HG03095 (cell line): ENCODE measurements around the gene JUN.
"Not testable (repeated sequence)": the region's sequence is repeated elsewhere in the genome, so short reads cannot be mapped to it uniquely, and the experiment has no call there.

Source experiments
- ATAC-seq: cut with Tn5 transposase; IDR thresholded peaks from one replicate; pipeline ENCODE4 v1.9.1; 2021; ENCODE audit warnings: moderate library complexity; ENCODE audit not compliant: unreplicated experiment

Gene JUN

DNA sequence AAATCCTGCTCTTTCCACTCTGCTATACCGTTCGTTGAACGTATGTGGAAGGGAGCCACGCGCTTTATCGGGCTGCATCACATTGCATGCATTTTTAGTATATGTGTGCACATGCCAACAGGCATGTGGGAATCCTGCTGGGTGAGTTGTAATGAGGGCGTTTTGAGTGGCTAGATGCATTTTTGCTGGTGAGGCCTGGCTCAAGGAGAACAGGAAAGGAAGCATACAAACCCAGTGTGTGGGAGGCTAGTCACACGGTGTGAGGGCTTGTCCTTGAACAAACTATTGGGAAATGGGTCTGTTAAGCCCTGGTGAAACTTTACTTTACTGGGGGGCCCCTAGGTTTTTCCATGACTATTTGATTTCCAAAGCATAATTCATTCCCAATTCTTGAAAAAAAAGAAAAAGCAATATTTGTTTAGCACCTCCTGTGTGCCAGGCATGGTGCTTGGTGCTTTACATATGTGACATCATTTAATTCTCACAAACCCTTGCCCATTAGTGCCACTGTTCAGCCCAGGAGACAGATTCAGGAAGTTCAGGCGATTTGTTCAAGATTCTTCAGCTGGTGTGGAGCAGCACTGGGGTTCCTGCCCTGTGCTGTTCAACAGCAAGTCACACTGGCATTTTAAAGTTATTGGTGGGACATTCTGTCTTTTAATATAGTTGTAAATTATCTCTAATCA, 25.6 kb upstream of the JUN start:
- ATAC-seq = no peak

DNA sequence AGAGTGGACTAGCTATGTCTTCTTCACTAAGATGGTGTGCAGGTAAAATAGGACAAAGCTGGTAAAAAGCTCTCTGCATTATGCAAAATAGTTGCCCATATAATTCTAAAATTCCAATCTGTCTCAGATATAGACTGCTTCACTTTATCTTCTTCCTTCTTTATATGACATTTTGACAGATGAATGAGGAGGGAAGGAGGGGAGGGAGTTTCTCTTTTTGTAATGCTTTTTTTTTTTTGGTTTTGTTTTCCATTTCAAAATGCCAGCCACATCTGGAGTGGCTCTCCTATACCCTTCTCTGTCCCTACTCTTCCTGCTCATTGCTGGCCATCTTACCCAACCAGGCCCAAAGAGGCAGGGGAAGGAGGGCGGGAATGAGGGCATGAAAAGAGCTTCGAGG, 24.2 kb upstream of the JUN start:
- ATAC-seq = no peak

DNA sequence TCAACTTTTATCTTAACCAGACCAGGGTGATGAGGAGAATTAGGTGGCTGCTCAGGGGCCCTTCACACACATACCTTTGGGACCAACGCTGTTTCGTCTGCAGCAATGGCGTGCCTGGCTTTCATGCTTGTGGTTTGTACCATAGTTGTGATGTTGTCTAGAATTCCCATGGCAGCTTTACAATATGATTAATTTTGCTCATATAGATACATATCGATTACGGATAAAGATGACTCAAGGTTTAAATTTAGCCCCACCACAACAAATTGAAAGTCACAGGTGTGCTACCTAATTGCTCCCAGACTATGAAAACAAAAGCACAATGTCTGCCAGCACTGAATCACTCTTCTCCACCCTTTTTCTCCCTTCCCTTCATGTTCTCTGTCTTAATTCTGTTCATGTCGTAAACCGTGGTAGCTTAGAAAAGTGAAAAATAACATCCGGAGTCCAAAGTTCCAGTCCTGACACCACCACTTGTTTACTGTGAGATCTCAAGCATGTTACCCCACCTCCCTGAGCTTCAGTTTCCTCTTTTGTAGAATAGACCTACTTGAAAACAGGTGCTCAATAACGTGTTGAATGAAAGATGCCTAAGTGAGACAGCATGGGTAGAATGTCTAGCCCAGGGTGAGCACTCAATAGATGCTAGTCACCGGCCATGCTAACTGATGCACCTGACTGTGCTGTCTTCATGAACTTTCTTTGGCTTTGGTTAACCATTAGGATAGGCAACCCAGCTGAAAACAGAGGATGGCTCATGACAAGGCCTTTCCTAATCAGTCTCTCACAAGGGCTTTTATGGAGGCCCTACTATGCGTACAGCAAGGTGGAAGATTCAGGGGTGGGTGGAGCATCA, 22.1 kb upstream of the JUN start:
- ATAC-seq = no peak

DNA sequence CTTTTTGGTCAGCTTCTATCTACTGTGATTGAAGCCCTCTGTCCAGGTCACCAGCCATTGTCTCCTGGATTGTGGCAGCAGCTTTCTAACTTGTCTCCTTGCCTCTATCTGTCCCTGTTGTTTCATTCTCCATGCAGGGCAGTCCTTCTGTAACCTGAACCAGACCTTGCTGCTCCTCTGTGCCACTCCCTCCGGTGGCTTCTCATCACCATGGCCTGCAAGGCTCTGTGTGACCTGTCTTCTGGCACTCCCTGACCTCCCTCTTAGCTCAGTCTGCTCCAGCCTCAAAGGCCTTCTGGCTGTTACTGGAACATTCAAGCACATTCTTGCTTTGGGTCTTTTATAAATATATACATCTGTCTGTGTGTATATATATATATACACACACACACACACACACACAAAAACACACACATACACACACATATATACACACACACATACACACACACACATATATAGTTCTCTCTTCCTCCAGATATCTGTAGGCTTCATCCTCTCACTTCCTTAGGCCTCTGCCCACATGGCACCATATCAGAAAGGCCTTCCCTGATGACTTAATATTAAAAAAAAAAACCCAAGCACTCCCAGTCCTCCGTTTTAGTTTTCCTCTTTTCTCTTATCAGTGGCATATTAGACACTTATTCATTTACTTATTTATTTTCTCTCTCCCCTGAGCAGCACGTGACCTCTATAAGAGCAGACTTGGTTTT, 21.2 kb upstream of the JUN start:
- no peak for ATAC-seq

DNA sequence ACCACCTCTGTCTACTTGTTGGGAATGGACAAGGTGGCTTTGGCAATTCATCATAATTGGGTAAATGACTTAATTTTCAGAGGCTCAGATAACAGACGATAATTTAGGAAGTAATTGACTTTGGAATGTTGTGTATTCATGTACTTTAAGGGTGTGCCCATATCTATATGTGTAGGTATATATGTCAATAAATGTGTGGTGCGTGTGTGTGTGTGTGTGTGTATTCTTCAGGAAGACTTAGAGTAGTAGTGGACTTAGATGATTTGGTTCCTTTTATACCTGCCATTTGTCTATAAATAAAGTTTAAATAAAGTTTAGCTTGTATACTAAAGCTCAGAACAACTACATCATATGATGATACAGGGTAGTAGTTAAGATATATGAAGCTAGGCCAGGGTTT, 20.0 kb upstream of the JUN start:
- ATAC-seq = no peak

DNA sequence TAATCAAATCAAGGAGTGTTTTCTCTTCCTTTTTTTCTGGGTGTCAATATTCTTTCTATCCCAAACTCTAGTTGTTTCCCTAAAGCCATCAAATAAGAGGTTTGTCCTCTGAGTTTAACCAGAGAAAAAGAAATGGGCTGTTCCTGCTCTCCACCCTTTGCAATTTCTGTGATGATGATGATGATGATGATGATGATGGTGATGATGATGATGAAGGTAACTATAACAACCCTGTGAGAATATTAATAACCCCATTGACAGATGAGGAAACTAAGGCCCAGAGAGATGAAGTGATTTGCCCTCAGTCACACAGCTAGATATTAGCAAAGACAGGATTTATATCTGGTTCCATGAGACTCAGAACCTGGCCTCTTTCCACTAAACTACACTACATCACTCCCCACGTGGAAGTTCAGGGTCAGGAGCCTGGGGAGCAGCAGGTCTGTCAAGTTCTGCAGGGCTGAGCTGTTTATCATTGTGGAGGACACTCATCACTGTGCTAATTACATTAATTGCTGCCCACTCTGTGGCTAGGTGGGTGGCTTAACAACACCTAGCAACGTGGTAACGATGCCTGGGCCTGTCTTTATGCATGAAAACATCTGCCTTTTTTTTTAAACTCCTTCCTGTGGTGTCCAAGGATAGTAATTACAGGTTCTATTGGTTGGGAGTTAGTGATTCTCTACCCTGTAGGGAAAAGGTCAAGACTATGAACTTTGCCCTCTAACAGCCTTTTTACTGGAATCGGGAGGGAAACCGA, 19.0 kb upstream of the JUN start:
- no peak for ATAC-seq

DNA sequence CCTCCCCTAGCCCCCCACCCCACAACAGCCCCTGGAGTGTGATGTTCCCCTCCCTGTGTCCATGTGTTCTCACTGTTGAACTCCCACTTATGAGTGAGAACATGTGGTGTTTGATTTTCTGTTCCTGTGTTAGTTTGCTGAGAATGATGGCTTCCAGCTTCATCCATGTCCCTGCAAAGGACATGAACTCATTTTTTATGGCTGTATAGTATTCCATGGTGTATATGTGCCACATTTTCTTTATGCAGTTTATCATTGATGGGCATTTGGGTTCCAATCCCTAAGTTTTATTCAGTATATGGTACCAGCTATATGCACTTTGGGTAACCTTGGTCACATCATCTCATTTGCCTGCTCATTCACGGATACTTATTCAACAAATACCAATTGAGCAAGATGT, 17.4 kb upstream of the JUN start:
- ATAC-seq = not testable (repeated sequence)

DNA sequence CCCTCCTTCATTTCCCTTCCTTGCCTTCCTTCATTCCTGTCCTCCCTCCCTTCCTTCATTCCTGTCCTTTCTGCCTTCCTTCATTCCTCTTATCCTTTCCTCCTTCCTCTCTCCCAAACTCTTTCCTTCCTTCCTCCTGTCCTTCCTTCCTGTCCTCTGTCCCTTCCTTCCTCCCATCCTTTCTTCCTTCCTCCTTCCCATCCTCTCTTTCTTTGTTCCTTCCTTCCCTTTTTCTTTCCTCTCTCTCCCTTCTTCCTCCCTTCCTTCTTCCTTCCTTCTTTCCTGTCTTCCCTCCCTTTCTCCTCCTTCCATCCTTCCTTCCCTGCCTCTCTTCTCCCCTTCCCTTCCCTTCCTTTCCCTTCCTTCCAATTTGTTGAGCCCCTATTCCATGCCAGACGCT, 15.8 kb upstream of the JUN start:
- ATAC-seq = no peak

DNA sequence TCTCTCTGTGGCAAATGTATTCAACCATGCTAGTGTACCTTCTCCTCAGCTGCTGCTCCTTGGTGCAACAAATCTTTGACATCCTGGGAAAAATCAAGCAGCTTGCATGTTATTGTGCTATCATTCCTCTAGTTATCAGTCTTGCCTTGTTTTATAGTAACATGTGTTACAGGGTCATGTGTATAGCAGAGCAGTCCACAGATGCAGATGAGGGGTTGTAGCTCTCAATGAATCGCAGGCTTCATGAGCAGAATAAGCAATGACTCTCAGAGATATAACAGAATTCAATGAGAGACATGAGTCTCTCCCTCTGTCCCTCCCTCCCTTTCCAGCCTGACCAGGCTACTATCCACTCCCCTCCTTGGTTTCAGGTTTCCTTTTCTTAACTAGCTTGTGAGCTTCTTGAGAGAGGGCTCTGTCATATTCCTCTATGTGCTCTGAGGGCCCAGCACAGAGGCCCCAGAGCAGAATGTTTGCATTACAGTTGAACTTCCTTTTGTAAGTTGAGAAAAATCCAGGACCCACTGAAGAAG, 15.1 kb upstream of the JUN start:
- no peak for ATAC-seq

DNA sequence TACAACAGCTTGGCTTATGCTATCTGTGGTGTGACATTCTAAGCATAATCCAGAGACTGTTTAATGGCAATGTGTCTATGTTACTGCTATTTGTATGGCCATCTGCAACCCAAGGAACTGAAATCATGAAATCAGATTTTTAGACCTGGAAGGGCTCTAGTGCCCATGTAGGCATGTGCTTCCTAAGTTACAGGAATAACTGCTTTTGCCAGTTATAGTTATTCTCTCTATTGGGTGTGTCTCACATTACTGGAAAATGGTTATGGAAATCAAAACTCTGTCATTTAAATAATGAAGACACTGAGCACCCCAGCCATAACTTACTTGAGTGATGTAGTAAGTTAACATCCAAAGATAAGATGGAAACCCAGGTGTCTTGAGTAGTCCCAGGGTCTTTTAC, 12.6 kb upstream of the JUN start:
- ATAC-seq = no peak

DNA sequence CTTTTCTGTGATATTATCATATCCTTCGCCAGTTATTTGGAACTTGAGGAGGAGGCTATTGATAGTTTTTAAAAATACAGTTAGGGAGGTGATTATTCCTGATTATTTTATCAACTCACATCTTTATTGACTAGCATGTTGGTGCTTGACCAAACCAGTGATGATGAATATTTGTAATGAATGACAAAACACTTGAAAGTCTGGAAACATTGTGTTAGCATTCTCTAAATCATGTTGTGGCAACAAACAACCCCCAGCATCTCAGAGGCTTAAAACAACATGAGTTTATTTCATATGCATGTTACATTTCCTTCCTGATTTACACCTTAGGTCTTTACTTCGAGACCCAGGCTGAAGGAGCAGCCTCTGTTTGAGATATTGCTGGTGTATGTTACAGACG, 10.7 kb upstream of the JUN start:
- ATAC-seq = no peak

DNA sequence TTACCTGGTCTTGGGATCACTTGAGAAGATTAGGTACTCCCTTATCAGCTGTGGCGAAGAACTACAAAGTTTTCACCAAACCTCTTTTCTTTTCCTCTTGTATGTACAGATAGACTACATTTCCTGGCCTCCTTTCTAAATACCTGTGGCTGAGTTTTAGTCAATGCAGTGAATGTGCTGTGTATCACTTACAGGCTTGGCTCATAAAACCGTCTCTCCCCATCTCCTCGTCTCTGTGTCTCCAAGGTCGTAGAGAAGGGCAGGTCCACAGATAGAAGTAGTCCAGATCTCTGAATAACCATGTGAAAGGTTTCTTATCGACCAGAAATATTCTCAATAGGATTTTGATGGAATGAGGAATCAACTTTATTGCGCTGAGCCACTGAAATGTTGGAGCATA, 9.0 kb upstream of the JUN start:
- ATAC-seq = no peak

DNA sequence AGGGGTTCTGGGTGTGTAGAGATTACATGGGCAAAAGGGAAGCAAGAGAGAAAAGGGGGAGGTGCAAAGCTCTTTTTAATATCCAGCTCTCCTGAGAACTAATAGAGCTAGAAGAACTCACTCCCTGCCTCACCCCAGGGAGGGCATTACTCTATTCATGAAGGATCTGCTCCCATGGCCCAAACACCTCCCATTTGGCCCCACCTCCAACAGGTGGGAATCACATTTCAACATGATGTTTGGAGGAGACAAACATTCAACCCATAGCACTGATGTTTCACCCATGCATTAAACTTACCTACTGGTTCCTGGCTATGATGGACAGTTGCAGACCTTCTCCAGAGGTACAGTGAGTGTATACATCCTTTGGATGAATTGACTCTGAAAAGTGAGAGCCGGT, 7.3 kb upstream of the JUN start:
- ATAC-seq = no peak

DNA sequence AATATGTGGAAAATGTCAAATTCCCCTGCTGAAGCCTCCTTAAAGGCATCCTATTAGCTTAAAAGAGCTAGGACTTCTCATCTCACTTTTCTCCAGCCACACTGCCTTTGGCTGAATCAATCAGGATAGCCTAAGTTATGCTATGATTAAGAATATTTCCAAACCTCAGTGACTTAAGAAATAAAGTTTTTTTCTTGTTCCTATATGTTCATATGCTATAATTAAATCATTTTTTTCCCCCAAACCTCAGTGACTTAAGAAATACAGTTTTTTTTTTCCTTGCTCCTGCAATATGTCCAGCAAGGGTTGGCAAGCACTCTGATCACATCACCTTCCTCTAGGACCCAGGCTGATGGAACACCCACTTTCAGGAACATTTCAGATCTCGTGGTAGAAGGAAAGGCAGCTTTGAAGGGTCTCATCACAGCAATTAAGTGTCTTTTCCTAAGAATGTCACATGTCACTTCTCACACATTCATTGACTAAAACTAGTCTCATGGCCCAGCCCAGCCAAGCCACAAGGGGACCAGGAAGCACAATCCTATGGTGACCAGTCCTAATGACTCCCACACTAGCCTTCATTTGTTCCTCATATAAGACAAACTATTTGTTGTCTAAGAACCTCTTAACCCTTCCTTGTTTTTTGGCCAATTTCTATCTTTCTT, 6.3 kb upstream of the JUN start:
- no peak for ATAC-seq

DNA sequence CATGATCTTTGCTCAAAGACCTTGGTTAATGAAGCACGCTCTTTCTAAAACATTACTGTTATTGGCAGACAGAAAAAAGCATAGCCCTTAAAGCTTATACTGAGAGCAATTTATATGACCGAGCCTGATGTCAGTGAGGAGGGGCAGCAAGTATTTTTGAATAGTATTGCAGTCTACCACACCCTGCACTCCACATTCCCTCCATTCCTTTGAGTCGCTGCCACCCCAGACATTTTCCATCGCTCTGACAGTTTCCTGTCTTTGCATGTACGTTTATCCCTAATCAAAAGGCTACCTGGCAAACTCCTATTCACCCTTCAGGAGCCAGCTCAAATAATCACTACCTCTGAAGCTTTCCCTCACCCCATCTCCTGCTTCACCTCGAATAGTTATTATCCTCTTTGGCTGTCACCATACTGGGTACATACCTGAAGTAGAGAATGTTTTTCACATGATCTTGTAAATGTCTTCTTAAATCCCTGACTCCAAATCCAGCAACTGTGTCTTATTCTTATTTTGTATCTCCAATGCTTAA, 5.5 kb upstream of the JUN start:
- ATAC-seq = no peak

DNA sequence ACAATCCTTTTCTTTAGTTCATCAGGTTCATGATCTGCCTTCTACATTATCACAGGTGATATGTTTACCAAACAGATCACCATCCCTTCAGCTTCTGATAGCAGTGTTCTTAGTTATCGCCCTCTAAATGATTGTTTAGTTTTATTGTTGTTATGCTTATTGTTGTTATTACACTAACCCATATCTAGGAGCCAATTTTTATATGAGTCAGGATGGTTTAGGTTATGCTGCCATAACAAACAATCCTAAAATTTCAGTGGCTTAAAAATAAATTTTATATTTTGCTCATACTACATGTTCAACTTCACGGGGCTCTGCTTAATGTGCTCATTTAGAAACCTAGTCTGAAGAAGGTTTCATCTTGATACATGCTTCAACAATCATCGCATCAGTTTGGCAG, 4.4 kb upstream of the JUN start:
- ATAC-seq = no peak

DNA sequence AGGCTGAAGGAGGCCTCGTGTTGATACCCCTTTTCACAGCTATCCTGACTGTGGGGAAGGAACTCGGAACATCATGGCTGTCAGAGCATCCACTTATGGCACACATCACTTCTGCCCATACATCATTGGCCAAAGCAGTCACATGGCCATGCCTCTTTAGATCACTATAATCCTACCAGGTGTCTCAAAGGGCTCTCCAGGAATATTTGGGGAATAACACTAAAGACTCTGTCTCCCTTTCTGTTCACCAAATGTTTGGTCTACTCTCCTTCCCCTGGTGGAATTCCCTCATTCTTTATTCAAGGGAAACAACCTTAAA, 3.0 kb upstream of the JUN start:
- ATAC-seq = no peak

DNA sequence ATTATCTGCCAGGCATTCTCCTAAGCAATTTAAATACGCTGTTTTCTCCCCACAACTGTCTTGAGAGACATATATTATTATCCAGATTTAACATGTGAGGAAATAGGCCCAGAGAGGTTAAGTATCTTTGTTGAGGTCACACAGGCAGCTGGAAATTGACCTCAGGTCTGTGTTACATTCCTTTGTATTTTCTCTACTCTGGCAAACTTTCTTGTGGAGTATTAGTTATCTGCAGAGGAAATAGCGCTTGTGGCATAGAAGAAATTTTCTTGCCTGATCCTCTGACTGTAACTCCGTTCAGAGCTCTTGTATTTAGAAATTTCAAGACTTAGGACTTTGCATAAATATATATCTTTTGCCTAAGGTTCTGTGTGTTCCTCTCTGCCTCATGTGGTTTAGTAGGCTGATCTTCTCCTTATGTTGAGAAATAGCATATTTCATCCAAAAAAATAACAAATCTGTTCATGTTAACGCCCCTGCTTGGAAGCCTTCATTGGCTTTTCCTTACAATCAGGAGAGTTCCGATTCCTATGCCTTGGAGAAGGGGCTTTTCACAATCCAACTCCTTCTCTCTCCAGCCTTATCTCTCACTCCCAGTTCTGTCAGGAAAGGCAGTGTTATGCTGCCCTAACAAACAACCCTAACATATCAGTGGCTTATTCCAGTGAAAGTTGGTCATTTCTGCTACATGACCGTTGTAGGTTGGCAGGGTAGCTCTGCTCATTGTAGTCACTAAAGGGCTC, 2.5 kb upstream of the JUN start:
- no peak for ATAC-seq

DNA sequence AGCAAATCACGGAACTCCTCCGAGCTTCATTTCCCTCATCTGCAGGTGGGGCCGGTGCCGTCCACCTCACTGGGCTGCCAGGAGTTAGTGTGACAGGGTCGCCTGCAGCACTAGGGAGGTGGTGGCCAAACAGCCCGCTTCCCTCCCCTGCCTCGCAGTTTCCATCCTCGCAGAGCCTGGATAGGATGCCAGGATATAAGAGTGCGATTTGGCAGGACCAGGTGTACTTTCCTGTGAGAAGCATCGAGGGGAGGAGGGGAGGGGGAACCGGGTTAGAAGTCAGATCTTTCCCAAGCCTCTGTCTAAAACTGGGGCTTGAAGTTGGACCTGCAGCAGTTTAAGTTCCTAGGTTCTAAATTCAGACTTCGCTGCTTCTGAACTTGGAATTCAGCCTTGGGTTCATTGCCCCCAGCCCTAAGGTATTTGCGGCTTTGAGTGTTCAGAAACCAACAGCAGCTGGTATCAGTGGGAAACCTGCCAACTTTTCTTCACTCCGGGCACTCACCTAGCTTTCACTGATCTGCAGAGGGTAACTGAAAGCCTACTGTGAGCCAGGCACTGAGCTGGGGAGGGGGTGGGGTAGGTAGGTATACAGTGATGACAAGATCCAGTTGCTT, 1.7 kb upstream of the JUN start:
- no peak for ATAC-seq
